HG03159 (cell line): Measurements from ENCODE around the gene UGT3A2.

Experiments
- ATAC-seq: cut with Tn5 transposase; IDR thresholded peaks from one replicate; pipeline ENCODE4 v1.9.1; 2021; ENCODE audit warnings: mild to moderate bottlenecking, moderate library complexity; ENCODE audit not compliant: unreplicated experiment

Gene UGT3A2

GRCh38 chr5:36066540-36067210 lies at the start of gene UGT3A2:
TSS of gene UGT3A2 (minus strand) at chr5:36066882. CDS start at chr5:36066789, 93 bp downstream.
- no peak for ATAC-seq

GRCh38 chr5:36111238-36111637 lies 44.6 kb upstream of the UGT3A2 start:
- no peak for ATAC-seq

DNA sequence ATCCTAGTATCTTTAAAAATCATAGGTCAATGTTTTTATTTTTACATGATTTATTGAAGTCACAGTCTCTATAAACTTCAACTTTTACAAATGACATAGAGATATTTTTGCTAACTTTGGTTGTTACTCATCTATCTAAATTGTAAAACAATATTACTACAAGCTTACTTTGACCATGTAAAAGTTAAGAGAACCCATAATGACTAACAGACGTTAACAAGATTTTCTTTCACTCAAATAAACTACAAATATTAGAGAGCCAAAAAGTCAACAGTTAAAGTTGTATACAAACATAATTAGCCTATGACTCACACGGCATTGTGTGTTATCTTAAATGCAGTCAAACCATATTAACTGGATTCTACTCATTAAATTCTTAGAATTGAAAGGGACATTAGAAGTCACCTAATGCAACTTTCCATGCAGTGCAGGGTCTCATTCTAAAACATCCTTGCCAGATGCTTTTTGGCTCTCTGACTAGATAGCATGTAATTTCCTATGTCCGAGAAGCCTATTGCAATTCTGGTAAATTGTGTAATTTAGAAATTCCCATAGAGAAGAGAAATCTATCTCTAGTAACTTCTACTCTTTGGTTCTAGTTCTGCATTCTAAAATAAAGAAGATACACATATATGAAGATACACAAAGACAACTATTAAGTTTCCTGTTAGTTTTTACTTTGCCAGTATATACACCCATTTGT lies 42.2 kb upstream of the UGT3A2 start:
- no peak for ATAC-seq

- no peak for ATAC-seq
These were observed 39.1 kb upstream of the UGT3A2 start for GRCh38 chr5:36105819-36106218.

DNA sequence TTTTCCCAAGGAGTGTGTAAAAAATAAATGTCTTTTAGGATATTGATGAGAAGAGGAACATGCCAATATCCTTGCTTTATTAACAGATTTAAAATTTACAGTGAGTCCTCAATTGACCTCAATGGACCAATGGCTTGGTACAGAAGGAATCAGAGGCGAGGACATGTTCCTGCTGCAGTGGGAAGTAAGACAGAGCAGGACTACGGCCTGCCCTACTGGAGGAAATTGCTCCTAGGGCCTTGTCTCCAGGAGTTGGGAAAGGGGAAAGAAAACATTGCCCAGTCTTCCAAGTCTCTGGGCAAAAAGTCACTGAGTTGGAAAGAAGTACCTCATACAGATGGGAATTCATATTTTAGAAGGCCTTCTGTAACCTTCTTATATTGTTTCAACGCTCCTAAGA lies 33.1 kb upstream of the UGT3A2 start:
- no peak for ATAC-seq

DNA sequence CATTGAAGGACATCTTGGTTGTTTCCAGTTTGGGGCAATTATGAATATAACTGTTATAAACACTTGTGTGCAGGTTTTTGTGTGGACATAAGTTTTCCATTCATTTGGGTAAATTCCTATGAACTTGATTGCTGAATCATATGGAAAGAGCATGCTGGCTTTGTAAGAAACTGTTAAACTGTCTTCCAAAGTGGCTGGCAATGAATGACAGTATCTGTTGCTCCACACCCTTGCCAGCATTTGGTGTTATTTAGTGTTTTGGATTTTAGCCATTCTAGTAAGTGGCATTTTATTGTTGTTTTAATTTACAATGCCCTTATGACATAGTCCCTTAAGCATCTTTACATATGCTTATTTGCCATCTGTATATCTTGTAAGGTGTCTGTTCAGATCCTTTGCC lies 29.8 kb upstream of the UGT3A2 start:
- no peak for ATAC-seq

GRCh38 chr5:36089989-36090388 lies 23.3 kb upstream of the UGT3A2 start:
- peak; percentile 92 for ATAC-seq

GRCh38 chr5:36079200-36079781 lies 12.6 kb upstream of the UGT3A2 start:
- peak; percentile 92 for ATAC-seq

- ATAC-seq: no peak
These were observed 11.7 kb upstream of the UGT3A2 start for GRCh38 chr5:36078430-36078829.

DNA sequence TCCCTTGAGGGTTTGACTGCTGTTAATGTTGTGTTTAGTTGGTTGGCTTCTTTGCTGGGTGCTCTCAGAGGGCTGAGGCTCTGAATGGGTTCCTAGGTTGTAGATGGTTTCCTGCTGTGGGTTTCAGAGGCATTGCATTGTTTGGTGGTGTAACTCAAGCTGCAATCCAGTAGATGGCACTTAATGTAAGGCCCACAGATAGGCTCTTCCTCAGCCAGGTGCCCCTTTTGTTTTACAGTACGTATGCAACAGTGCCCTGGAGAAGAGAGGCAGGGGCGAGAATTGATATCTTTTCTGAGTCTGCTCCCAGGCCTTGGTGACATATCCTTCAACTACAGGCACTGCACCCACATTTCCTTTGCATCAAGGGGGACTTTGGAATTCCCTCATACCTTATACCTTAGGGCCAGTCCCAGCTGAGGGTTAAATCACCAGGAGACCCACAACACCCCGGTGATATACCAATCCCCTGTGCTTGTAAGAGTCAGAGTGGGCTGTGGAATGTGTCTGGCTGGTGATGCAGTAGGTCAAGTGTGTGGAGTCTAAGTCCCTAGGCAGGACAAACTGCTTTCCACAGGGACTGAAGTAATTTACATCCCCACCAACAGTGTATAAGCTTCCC lies 7.0 kb upstream of the UGT3A2 start:
- ATAC-seq: peak; percentile 87

DNA sequence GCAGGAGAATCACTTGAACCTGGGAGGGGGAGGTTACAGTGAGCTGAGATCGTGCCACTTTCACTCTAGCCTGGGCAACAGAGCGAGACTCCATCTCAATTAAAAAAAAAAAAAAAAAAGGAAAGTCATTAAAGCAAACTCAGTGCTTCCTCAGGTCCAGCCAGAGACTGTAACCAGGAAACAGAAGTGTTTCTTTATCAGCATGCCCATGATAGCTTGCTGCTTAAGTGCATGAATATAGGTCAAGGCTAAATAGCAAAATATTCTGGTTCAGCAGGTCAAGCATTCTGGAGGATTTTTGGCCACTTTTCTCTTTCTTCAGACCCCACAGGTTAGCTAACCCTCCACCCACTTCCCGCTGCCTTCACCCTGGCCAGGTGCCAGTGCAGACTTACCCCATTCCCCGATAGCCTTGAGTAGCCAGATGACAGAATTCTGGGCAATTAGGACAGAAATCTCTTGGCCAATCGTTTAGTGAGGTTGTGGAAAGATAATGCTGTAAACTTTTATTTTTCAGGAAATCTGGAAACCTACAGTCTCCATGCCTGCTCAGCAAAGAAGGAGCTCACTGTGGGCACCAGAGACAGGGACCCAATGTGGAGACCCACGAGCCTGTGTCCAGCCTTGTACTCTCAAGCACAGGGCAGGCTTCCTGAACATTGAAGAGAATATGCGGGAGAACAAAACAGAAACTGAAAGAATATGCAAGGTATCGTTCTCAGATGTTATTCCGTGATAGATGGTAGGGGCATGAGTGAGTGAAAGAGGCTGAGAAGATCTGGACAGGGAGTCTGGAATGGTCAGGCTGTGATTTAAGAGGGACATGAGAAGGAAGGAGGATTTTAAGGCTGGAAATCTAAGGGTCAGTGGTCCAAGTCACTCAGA lies 4.2 kb upstream of the UGT3A2 start:
- ATAC-seq: peak; percentile 65

- no peak for ATAC-seq
These were observed 2.1 kb upstream of the UGT3A2 start for GRCh38 chr5:36068751-36069281.

DNA sequence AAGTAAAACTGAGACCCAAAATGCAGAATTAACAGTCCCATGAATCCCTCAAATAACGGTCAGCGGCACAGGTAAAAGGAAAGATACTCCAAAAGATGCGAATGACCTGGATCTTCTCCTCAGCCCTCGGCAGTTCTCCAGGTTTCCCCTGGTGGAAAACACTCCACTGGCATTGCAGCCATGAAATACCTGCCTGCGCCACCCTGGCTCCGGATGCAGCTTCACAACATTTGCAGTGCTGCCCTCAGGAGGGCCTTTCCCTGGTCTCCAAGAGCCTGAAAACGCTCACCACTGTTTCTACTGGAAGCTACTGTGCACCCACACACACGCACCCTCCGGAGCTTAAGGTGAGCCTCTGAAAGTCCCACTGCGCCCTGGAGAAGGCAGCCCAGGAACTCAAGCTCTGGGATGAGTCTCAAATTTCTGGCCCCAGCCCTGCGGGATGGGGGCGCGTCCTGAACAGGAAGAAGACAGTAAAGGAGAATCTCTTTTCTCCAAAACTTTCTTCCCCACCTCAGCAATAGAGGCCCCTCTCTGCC lies 612 bp downstream of the UGT3A2 start:
- ATAC-seq: no peak

DNA sequence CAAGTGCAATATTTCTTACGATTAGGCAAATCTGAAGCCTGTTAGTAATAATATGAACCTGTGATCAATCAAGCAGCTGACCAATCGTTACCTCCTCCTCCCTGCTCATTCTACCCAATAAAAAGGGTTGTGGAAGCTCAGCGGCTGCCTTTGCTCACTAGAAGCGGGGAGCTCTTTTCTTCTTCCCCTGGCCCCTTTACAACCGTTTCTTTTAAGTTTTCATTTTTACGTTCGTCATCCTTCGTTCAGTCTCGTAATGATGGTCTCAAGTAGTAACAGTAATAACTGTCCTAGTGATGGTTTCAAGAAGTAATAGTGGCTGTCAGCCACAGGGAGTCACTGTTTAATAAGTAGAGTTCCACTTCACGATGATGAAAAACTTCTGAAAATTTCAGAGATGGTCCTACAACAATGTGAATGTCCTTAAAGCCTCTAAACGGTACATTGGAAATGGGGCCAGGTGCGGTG lies 6.2 kb downstream of the UGT3A2 start:
- ATAC-seq: no peak

- no peak for ATAC-seq
These were observed 6.9 kb downstream of the UGT3A2 start for GRCh38 chr5:36059571-36060419.

DNA sequence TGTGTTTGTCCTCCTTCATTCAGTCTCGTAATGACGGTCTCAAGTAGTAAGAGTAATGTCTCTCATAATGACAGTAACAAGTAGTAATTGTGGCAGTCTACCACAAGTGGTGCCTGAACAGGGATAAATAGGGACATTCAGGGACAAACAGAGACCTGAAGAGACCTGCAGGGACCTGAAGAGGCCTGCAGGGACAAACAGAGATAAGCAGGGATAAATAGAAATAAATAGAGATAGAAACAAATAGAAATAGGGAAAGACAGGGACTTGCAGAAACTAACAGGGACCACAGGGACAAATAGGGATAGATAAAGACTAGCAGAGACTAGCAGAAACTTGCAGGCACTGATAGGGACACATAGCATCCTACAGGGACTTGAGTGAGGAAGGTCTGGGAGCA lies 7.9 kb downstream of the UGT3A2 start:
- no peak for ATAC-seq

DNA sequence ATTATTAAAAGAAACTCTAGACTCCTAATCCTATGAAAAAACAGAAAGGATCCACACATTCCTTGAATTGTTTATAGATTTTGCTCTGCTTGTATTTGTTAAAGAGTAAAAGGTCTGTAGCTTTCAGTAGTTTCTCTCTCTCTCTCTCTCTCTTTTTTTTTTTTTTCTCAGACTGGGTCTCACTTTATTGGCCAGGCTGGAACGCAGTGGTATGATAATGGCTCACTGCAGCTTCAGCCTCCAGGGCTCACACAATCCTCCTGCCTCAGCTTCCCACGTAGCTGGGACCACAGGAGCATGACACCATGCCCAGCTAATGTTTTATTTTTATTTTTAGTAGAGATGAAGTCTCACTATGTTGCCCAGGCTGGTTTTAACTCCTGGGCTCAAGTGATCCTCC lies 9.3 kb downstream of the UGT3A2 start:
- no peak for ATAC-seq

DNA sequence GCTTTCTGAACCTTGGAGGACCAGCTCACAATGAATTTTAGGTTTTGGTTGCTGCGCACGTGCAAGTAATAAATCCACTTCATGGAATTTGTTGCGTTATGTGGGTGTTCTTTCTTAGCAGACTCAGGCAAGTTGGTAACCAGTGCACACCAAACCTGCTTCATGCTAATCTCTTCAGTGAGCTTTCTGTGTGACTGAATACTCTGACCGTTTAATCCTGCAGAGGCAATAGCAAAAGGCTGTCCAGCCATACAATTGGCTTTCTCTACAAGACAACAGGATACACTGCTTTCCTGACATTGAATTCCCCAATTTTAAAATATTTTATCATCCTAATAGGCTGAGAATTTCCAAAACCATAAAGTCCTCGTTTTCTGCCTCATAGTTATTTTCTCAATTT lies 10.3 kb downstream of the UGT3A2 start:
- ATAC-seq: no peak

GRCh38 chr5:36055984-36056383 lies 10.7 kb downstream of the UGT3A2 start:
- ATAC-seq: no peak
